B cell (primary cell): ENCODE results near the gene RNASEH1. TPM values are rescaled to one million over a fixed set of nuclear protein-coding genes. Genes with fewer than 3 reads are reported as not detected.

ENCODE experiments used
- ATAC-seq: fragments of 200-7000 bp; cut with Tn5 transposase; one replicate; pipeline ENCODE4 v1.10.0; 2021; ENCODE audit warnings: low read depth, mild to moderate bottlenecking, moderate number of reproducible peaks, moderate library complexity
- CTCF ChIA-PET: fragments of 350-600 bp; sonication (Branson Sonifier 250); formaldehyde crosslinking; loops from one replicate; lab custom pipeline; 2021; ENCODE audit warnings: antibody characterized with exemption, inconsistent platforms; lab: Charles Lee
- POLR2A ChIA-PET: fragments of 350-600 bp; sonication (Branson Sonifier 250); formaldehyde crosslinking; loops from one replicate; lab custom pipeline; 2021; ENCODE audit warnings: antibody characterized with exemption; lab: Charles Lee
- DNase-seq: peaks from one replicate; pipeline ENCODE4 v3.0.0; 2013
- H2AFZ ChIP-seq: 2 replicates; pipeline ENCODE4 v1.6.1; 2012; ENCODE audit warnings: mild to moderate bottlenecking, low read depth, low read length; ENCODE audit not compliant: insufficient read depth, poor library complexity, severe bottlenecking
- H3K27ac ChIP-seq, 2 donors: 1 replicate in 1 of 2; 2 replicates in 1 of 2; pipeline ENCODE4 v1.5.1; 2012 to 2013; ENCODE audit warnings: low read length in 2 of 2, mild to moderate bottlenecking in 2 of 2, moderate library complexity in 1 of 2
- H3K27me3 ChIP-seq, 4 experiments: fragments of 200-600 bp in 1 of 4; sonication (generic) in 1 of 4; replicated peaks in 1 of 4; 1 replicate in 2 of 4; 2 replicates in 2 of 4; pipeline versions ENCODE4 v1.6.1 to v1.7.0; 2013 to 2016; ENCODE audit warnings: low read length in 3 of 4, mild to moderate bottlenecking in 2 of 4, mixed read lengths in 1 of 4, moderate library complexity in 1 of 4; ENCODE audit not compliant: insufficient read depth in 4 of 4, control insufficient read depth in 3 of 4; ENCODE audit errors: control extremely low read depth in 1 of 4
- H3K36me3 ChIP-seq, 2 experiments: replicated peaks in 1 of 2; 1 replicate in 1 of 2; 2 replicates in 1 of 2; pipeline versions ENCODE4 v1.6.1 to v1.7.1; 2013; ENCODE audit warnings: low read length in 1 of 2; ENCODE audit not compliant: insufficient read depth in 2 of 2, control insufficient read depth in 1 of 2; ENCODE audit errors: control extremely low read depth in 1 of 2, extremely low read depth in 1 of 2
- H3K4me1 ChIP-seq, 2 donors: fragments of 200-600 bp in 1 of 2; sonication (generic) in 1 of 2; 1 replicate in 1 of 2; 2 replicates in 1 of 2; pipeline versions ENCODE4 v1.5.1 to v1.6.1; 2013 to 2017; ENCODE audit warnings: low read length in 2 of 2; ENCODE audit not compliant: control insufficient read depth in 2 of 2, insufficient read depth in 2 of 2
- H3K4me2 ChIP-seq: replicated peaks from 2 replicates; pipeline ENCODE3; 2012; ENCODE audit warnings: mild to moderate bottlenecking, low read depth, low read length; ENCODE audit not compliant: poor library complexity, severe bottlenecking
- H3K4me3 ChIP-seq, 5 experiments: fragments of 200-600 bp in 1 of 5; sonication (generic) in 1 of 5; 1 replicate in 3 of 5; 2 replicates in 2 of 5; pipeline versions ENCODE4 v1.5.1 to v1.7.0; 2011 to 2016; ENCODE audit warnings: low read length in 4 of 5, mild to moderate bottlenecking in 4 of 5, low read depth in 2 of 5, control low read depth in 1 of 5, moderate library complexity in 1 of 5; ENCODE audit not compliant: insufficient read depth in 1 of 5; ENCODE audit errors: control extremely low read depth in 1 of 5, extremely low read depth in 1 of 5
- H3K79me2 ChIP-seq: fragments of 200-600 bp; sonication (generic); one replicate; pipeline ENCODE4 v1.6.0; 2016; ENCODE audit warnings: low read length; ENCODE audit not compliant: control insufficient read depth, insufficient read depth
- H3K9ac ChIP-seq: fragments of 200-600 bp; sonication (generic); 2 replicates; pipeline ENCODE4 v1.6.1; 2017; ENCODE audit warnings: mild to moderate bottlenecking, low read length, moderate library complexity
- H3K9me3 ChIP-seq, 3 donors: one replicate each; pipeline versions ENCODE4 v1.6.1 to v1.7.1; 2013; ENCODE audit warnings: low read length in 2 of 3; ENCODE audit not compliant: control insufficient read depth in 2 of 3, insufficient read depth in 1 of 3; ENCODE audit errors: control extremely low read depth in 1 of 3
- H4K20me1 ChIP-seq: 2 replicates; pipeline ENCODE4 v1.6.0; 2012; ENCODE audit warnings: mild to moderate bottlenecking, low read length; ENCODE audit not compliant: insufficient read depth, control insufficient read depth, poor library complexity, severe bottlenecking
- H3K27ac Mint-ChIP-seq: one replicate; pipeline ENCODE4 v1.8.0; 2021; ENCODE audit warnings: mixed read lengths
- H3K27me3 Mint-ChIP-seq: one replicate; pipeline ENCODE4 v1.8.0; 2021; ENCODE audit warnings: mixed read lengths
- H3K4me1 Mint-ChIP-seq: one replicate; pipeline ENCODE4 v1.8.0; 2021; ENCODE audit warnings: mixed read lengths
- H3K4me3 Mint-ChIP-seq: one replicate; pipeline ENCODE4 v1.8.0; 2021; ENCODE audit warnings: mixed read lengths
- H3K9me3 Mint-ChIP-seq: one replicate; pipeline ENCODE4 v1.8.0; 2022; ENCODE audit warnings: mixed read lengths; ENCODE audit not compliant: insufficient read depth
- EZH2 ChIP-seq: IDR thresholded peaks from 2 replicates; pipeline ENCODE4 v1.6.1; 2012; ENCODE audit warnings: borderline replicate concordance, low read depth, mild to moderate bottlenecking, moderate library complexity, low read length; ENCODE audit not compliant: insufficient read depth, poor library complexity, severe bottlenecking
- WGBS: methylation state at CpG from one replicate; pipeline ENCODE4 v1.1.5; 2013; ENCODE audit warnings: missing lambda C conversion rate; ENCODE audit not compliant: insufficient coverage; 5-methylcytosine and 5-hydroxymethylcytosine counted together
- intact Hi-C: fragments of 100-400 bp; cut with micrococcal nuclease; formaldehyde crosslinking; loops from one replicate; pipeline ENCODE4 v1.10.0; 2022
- polyA plus RNA-seq: library from polyadenylated mRNA; depleted of rRNA; stranded (reverse); fragments of >200 nt; gene quantifications from 2 replicates; pipeline ENCODE4 v1.2.3, GENCODE V29; 2012
- total RNA-seq, 2 donors: library from RNA; stranded (reverse); fragments of 120-200 nt in 1 of 2; gene quantifications; 1 replicate in 1 of 2; 2 replicates in 1 of 2; pipeline versions ENCODE4 v1.2.3 to v1.2.4, GENCODE V29; 2013 to 2022
- TF ChIP-seq, protein P1 (sequence below): fragments of 200-600 bp; IDR thresholded peaks from one replicate; pipeline ENCODE4 v1.8.0; 2022; ENCODE audit warnings: antibody characterized with exemption, mild to moderate bottlenecking

Gene RNASEH1
- total and polyA plus RNA-seq, 2 donors (not counting 1 experiment from before 2014, with no cell fraction given), result 7.2 to 25.1 TPM

DNA sequence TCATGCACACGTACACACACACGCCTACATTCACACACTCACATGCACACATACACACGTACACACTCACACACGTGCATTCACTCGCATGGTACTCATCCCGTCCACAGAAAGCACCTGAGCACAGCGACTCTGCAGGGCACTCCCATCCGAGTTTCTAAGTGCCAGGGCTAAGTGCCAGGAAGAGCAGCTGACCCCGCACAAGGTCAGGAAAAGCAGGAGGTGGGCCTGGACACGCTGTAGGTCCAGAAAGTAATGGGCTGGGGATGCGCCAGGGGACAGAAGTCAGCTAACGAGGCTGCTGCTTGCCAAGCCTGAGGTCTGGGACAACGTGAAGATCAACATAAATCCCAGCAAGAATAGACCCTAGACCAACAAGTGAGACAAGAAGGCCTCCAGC is 54.6 kb downstream of the RNASEH1 start:
- intact Hi-C loops, result no loop called here
- TF ChIP-seq, protein P1, sequence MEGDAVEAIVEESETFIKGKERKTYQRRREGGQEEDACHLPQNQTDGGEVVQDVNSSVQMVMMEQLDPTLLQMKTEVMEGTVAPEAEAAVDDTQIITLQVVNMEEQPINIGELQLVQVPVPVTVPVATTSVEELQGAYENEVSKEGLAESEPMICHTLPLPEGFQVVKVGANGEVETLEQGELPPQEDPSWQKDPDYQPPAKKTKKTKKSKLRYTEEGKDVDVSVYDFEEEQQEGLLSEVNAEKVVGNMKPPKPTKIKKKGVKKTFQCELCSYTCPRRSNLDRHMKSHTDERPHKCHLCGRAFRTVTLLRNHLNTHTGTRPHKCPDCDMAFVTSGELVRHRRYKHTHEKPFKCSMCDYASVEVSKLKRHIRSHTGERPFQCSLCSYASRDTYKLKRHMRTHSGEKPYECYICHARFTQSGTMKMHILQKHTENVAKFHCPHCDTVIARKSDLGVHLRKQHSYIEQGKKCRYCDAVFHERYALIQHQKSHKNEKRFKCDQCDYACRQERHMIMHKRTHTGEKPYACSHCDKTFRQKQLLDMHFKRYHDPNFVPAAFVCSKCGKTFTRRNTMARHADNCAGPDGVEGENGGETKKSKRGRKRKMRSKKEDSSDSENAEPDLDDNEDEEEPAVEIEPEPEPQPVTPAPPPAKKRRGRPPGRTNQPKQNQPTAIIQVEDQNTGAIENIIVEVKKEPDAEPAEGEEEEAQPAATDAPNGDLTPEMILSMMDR, result no peak
- TF ChIP-seq EZH2, result no peak
- Mint-ChIP-seq H3K9me3 (peaks cover 2% of the 10 kb centered on the region), H3K4me1 (no peaks in the 10 kb centered on the region), H3K27me3 (no peaks in the 10 kb centered on the region), H3K4me3 (no peak overlapping the region), H3K27ac (no peak overlapping the region)
- CTCF ChIA-PET, result no interaction called here
- H3K27ac ChIP-seq, result no peak overlapping the region
- H4K20me1 ChIP-seq, result no peaks in the 10 kb centered on the region
- H3K9me3 ChIP-seq, result peaks cover 0 to 1% (median 0%) of the 10 kb centered on the region in 3 donors
- no peak for ATAC-seq
- peaks cover 3 to 36% of the 10 kb centered on the region in 2 experiments for H3K36me3 ChIP-seq
- H3K4me1 ChIP-seq, result no peaks in the 10 kb centered on the region
- H3K4me2 ChIP-seq, result no peak overlapping the region
- no peaks in the 10 kb centered on the region for H3K27me3 ChIP-seq
- H3K9ac ChIP-seq, result no peak overlapping the region
- DNase-seq, result no peak
- WGBS, result 89% methylated on average over 13 of the region's 13 CpGs
- H3K4me3 ChIP-seq, result no peak overlapping the region
- H3K79me2 ChIP-seq, result peaks cover 24% of the 10 kb centered on the region
- POLR2A ChIA-PET, result no interaction called here
- H2AFZ ChIP-seq, result no peak overlapping the region

DNA sequence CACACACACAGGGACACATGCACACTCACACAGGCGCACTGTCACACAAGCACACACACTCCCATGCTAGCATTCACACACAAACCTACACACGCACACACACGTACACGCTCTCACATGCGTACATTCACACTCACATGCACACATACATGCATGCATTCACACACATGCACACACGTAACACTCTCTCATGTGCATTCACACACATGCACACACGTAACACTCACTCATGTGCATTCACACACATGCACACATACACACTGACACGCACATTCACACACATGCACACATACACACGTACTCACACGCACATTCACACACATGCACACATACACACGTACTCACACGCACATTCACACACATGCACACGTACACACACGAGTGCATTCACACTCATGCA is 55.1 kb downstream of the RNASEH1 start:
- H3K27ac Mint-ChIP-seq, result no peak overlapping the region
- TF ChIP-seq, protein P1, result no peak
- TF ChIP-seq EZH2, result no peak
- no peak overlapping the region for H3K27ac ChIP-seq
- H3K4me3 Mint-ChIP-seq, result no peak overlapping the region
- no peaks in the 10 kb centered on the region for H4K20me1 ChIP-seq
- peaks cover 3 to 40% of the 10 kb centered on the region in 2 experiments for H3K36me3 ChIP-seq
- DNase-seq (no peak), ATAC-seq (no peak)
- H3K4me1 ChIP-seq, result no peaks in the 10 kb centered on the region
- no peaks in the 10 kb centered on the region for H3K9me3 Mint-ChIP-seq
- H3K27me3 ChIP-seq, result no peaks in the 10 kb centered on the region
- no peak overlapping the region for H3K4me3 ChIP-seq
- H3K9ac ChIP-seq, result no peak overlapping the region
- H3K9me3 ChIP-seq, result no peaks in the 10 kb centered on the region
- WGBS, result 93% methylated on average over 14 of the region's 14 CpGs
- H3K4me1 Mint-ChIP-seq, result no peaks in the 10 kb centered on the region
- no peak overlapping the region for H2AFZ ChIP-seq
- ChIA-PET CTCF (no interaction called here), POLR2A (no interaction called here)
- intact Hi-C loops, result no loop called here
- H3K4me2 ChIP-seq, result no peak overlapping the region
- H3K79me2 ChIP-seq, result peaks cover 24% of the 10 kb centered on the region
- no peaks in the 10 kb centered on the region for H3K27me3 Mint-ChIP-seq
